OCI-LY1 (cell line): ENCODE data around the gene SERTAD2.
A peak's percentile ranks its signal among the peaks of the same experiment; 100 is the strongest.

Experiments
- H2AFZ ChIP-seq: fragments of 200-600 bp; sonication (generic), shearing (Covaris generic); 2 replicates; pipeline ENCODE4 v1.6.0; 2014; ENCODE audit warnings: antibody characterized with exemption, mild to moderate bottlenecking, low read length
- H3F3A ChIP-seq: fragments of 200-600 bp; sonication (generic), shearing (Covaris generic); 2 replicates; pipeline ENCODE4 v1.6.0; 2014; ENCODE audit warnings: mild to moderate bottlenecking, antibody characterized with exemption, low read length, moderate library complexity; ENCODE audit not compliant: insufficient read depth
- H3K27ac ChIP-seq: fragments of 200-600 bp; sonication (generic); 2 replicates; pipeline ENCODE4 v1.5.1; 2014; ENCODE audit warnings: low read length, mixed run types, mild to moderate bottlenecking, low read depth; ENCODE audit not compliant: poor library complexity, severe bottlenecking
- H3K27me3 ChIP-seq: fragments of 200-600 bp; sonication (generic); 2 replicates; pipeline ENCODE4 v1.6.0; 2014; ENCODE audit warnings: antibody characterized with exemption, mild to moderate bottlenecking, low read length, moderate library complexity; ENCODE audit not compliant: insufficient read depth
- H3K36me3 ChIP-seq: fragments of 200-600 bp; sonication (generic); 2 replicates; pipeline ENCODE4 v1.6.1; 2014; ENCODE audit warnings: mild to moderate bottlenecking, antibody characterized with exemption, low read length, moderate library complexity, mixed read lengths; ENCODE audit not compliant: insufficient read depth
- H3K4me1 ChIP-seq: fragments of 200-600 bp; sonication (generic); 2 replicates; pipeline ENCODE4 v1.5.1; 2014; ENCODE audit warnings: mild to moderate bottlenecking, low read length, moderate library complexity; ENCODE audit not compliant: insufficient read depth, severe bottlenecking
- H3K4me2 ChIP-seq: fragments of 200-600 bp; sonication (generic), shearing (Covaris generic); 2 replicates; pipeline ENCODE4 v1.6.1; 2014; ENCODE audit warnings: low read length
- H3K4me3 ChIP-seq: fragments of 200-600 bp; sonication (generic); 2 replicates; pipeline ENCODE4 v1.5.1; 2014; ENCODE audit warnings: low read length, low read depth, mild to moderate bottlenecking, mixed read lengths; ENCODE audit not compliant: poor library complexity, severe bottlenecking
- H3K79me2 ChIP-seq: fragments of 200-600 bp; shearing (Covaris generic); 2 replicates; pipeline ENCODE4 v1.6.1; 2016; ENCODE audit warnings: mixed run types, low read length, mixed read lengths; ENCODE audit not compliant: insufficient read depth
- H3K9ac ChIP-seq: fragments of 200-600 bp; sonication (generic), shearing (Covaris generic); 2 replicates; pipeline ENCODE4 v1.6.1; 2014; ENCODE audit warnings: mild to moderate bottlenecking, low read length, mixed read lengths
- H3K9me2 ChIP-seq: fragments of 200-600 bp; sonication (generic), shearing (Covaris generic); 2 replicates; pipeline ENCODE4 v1.6.1; 2014; ENCODE audit warnings: low read depth, mild to moderate bottlenecking, low read length, mixed read lengths
- H3K9me3 ChIP-seq: fragments of 200-600 bp; shearing (Covaris generic); 2 replicates; pipeline ENCODE4 v1.6.1; 2014; ENCODE audit warnings: low read length, mixed read lengths
- H4K20me1 ChIP-seq: fragments of 200-600 bp; sonication (generic), shearing (Covaris generic); 2 replicates; pipeline ENCODE4 v1.6.0; 2016; ENCODE audit warnings: mild to moderate bottlenecking, low read length; ENCODE audit not compliant: insufficient read depth
- CTCF ChIP-seq: fragments of 200-600 bp; sonication (generic), shearing (Covaris generic); IDR thresholded peaks from 2 replicates; pipeline ENCODE4 v1.5.1; 2017; ENCODE audit warnings: mild to moderate bottlenecking, antibody characterized with exemption, low read length, moderate library complexity, mixed read lengths
- EZH2 ChIP-seq: fragments of 200-600 bp; sonication (generic), shearing (Covaris generic); IDR thresholded peaks from 2 replicates; pipeline ENCODE4 v1.8.0; 2017; ENCODE audit warnings: borderline replicate concordance, mixed run types, mild to moderate bottlenecking, antibody characterized with exemption, low read length, moderate library complexity, mixed read lengths

Gene SERTAD2

GRCh38 chr2:64649013-64649484, 4.7 kb downstream of the SERTAD2 start:
- H3K79me2 ChIP-seq = peaks cover 92% of the 10 kb centered on the region
- no peak for TF ChIP-seq EZH2
- no peak for TF ChIP-seq CTCF
- H3K9me3 ChIP-seq = no peaks in the 10 kb centered on the region
- peaks cover 82% of the 10 kb centered on the region for H3K4me1 ChIP-seq
- H3K9me2 ChIP-seq = no peaks in the 10 kb centered on the region
- H4K20me1 ChIP-seq = peaks cover 4% of the 10 kb centered on the region; the same call in 1 of the 2 replicates
- no peaks in the 10 kb centered on the region for H3K27me3 ChIP-seq
- H3K27ac ChIP-seq = peak overlapping the region; percentile 88
- peak overlapping the region; percentile 86 for H3K4me2 ChIP-seq
- H3K36me3 ChIP-seq = no peaks in the 10 kb centered on the region
- H3K9ac ChIP-seq = peak overlapping the region; percentile 13; the same call in 1 of the 2 replicates
- H3F3A ChIP-seq = 0 out of 2 replicates have a peak, but pooled peaks cover 13% of the 10 kb centered on the region
- peak overlapping the region; percentile 93 for H3K4me3 ChIP-seq
- H2AFZ ChIP-seq = no peak overlapping the region

- Histone ChIP-seq H3F3A (0 out of 2 replicates have a peak, but pooled peaks cover 13% of the 10 kb centered on the region), H2AFZ (no peak overlapping the region), H3K4me3 (peak overlapping the region; percentile 56), H3K9me3 (no peaks in the 10 kb centered on the region), H3K27ac (peak overlapping the region; percentile 91), H3K4me2 (peak overlapping the region; percentile 82), H3K27me3 (no peaks in the 10 kb centered on the region), H3K9ac (peak overlapping the region; percentile 61; the same call in 1 of the 2 replicates), H4K20me1 (peaks cover 2% of the 10 kb centered on the region; the same call in 1 of the 2 replicates), H3K4me1 (peaks cover 100% of the 10 kb centered on the region), H3K79me2 (peaks cover 99% of the 10 kb centered on the region), H3K36me3 (peaks cover 9% of the 10 kb centered on the region; the same call in 1 of the 2 replicates), H3K9me2 (no peaks in the 10 kb centered on the region)
- TF ChIP-seq EZH2 (no peak), CTCF (peak; percentile 97)
Measured at GRCh38 chr2:64646007-64646880, 7.5 kb downstream of the SERTAD2 start.

GRCh38 chr2:64644458-64645382, 9.0 kb downstream of the SERTAD2 start:
- 0 out of 2 replicates have a peak, but pooled peaks cover 13% of the 10 kb centered on the region for H3F3A ChIP-seq
- no peak for TF ChIP-seq EZH2
- no peak; the same call in 1 of the 2 replicates for TF ChIP-seq CTCF
- peak overlapping the region; percentile 61 for H3K9ac ChIP-seq
- no peaks in the 10 kb centered on the region for H3K27me3 ChIP-seq
- H3K4me1 ChIP-seq = peaks cover 100% of the 10 kb centered on the region
- H3K4me2 ChIP-seq = peak overlapping the region; percentile 82
- no peak overlapping the region for H2AFZ ChIP-seq
- H3K79me2 ChIP-seq = peaks cover 99% of the 10 kb centered on the region
- H3K9me2 ChIP-seq = no peaks in the 10 kb centered on the region
- peak overlapping the region; percentile 91 for H3K27ac ChIP-seq
- peaks cover 14% of the 10 kb centered on the region; the same call in 1 of the 2 replicates for H3K36me3 ChIP-seq
- peak overlapping the region; percentile 56 for H3K4me3 ChIP-seq
- H3K9me3 ChIP-seq = no peaks in the 10 kb centered on the region
- H4K20me1 ChIP-seq = no peaks in the 10 kb centered on the region
